Dendritic cell treated with granulocyte-macrophage colony-stimulating factor and Interleukin-4, amounts not matched to agents 40 ng/mL and 50 ng/mL, for 4 days (primary cell): ENCODE measurements around the gene VCL.

Experiments
- H3K27ac Mint-ChIP-seq: one replicate; pipeline ENCODE4 v1.8.0; 2022; ENCODE audit warnings: mild to moderate bottlenecking, mixed read lengths
- H3K27me3 Mint-ChIP-seq: one replicate; pipeline ENCODE4 v1.8.0; 2022; ENCODE audit warnings: mild to moderate bottlenecking, mixed read lengths
- H3K36me3 Mint-ChIP-seq: one replicate; pipeline ENCODE4 v1.8.0; 2022; ENCODE audit warnings: low read depth, mixed read lengths
- H3K4me1 Mint-ChIP-seq: one replicate; pipeline ENCODE4 v1.8.0; 2022; ENCODE audit warnings: low read depth, mixed read lengths
- H3K4me3 Mint-ChIP-seq: one replicate; pipeline ENCODE4 v1.8.0; 2022; ENCODE audit warnings: mild to moderate bottlenecking, moderate library complexity, mixed read lengths
- H3K9me3 Mint-ChIP-seq: one replicate; pipeline ENCODE4 v1.8.0; 2022; ENCODE audit warnings: mixed read lengths
- intact Hi-C: fragments of 100-400 bp; cut with micrococcal nuclease; formaldehyde crosslinking; loops from one replicate; pipeline ENCODE4 v1.15.0; 2022

VCL gene

GRCh38 chr10:74150204-74150989 lies 152.5 kb downstream of the VCL start, which contains the start of gene AP3M1:
Gene AP3M1, minus strand, starts transcription at chr10:74150828. Its CDS starts 12,449 bp downstream, at chr10:74138379.
- Mint-ChIP-seq H3K36me3 (peaks cover 25% of the 10 kb centered on the region), H3K27me3 (no peaks in the 10 kb centered on the region), H3K9me3 (no peaks in the 10 kb centered on the region), H3K4me3 (no peak within 1 kb of the TSS), H3K27ac (no peak within 1 kb of the TSS), H3K4me1 (peaks cover 42% of the 10 kb centered on the region)
- intact Hi-C loops = loop anchor here (5.0 kb wide), 1 partner anchor 77 kb away; no protein-coding TSS in a partner anchor

- no peak within 1 kb of the TSS for H3K4me3 Mint-ChIP-seq
- H3K36me3 Mint-ChIP-seq = peaks cover 20% of the 10 kb centered on the region
- no peaks in the 10 kb centered on the region for H3K9me3 Mint-ChIP-seq
- no peaks in the 10 kb centered on the region for H3K27me3 Mint-ChIP-seq
- intact Hi-C loops = loop anchor here (1.0 to 5.0 kb wide), 2 partner anchors 25 to 76 kb away; no protein-coding TSS in a partner anchor
- no peak within 1 kb of the TSS for H3K27ac Mint-ChIP-seq
- H3K4me1 Mint-ChIP-seq = peaks cover 37% of the 10 kb centered on the region
Observed at GRCh38 chr10:74150990-74151878, 153.3 kb downstream of the VCL start, which contains the start of gene ADK. Gene ADK, plus strand, starts transcription at chr10:74151221. Its CDS starts 58 bp downstream, at chr10:74151279.

GRCh38 chr10:74151879-74152722 lies 154.2 kb downstream of the VCL start:
- H3K36me3 Mint-ChIP-seq = peaks cover 11% of the 10 kb centered on the region
- H3K4me3 Mint-ChIP-seq = no peak overlapping the region
- no peaks in the 10 kb centered on the region for H3K9me3 Mint-ChIP-seq
- intact Hi-C loops = loop anchor here (1.0 to 5.0 kb wide), 2 partner anchors 24 to 75 kb away; no protein-coding TSS in a partner anchor
- H3K27me3 Mint-ChIP-seq = no peaks in the 10 kb centered on the region
- H3K27ac Mint-ChIP-seq = no peak overlapping the region
- H3K4me1 Mint-ChIP-seq = peaks cover 36% of the 10 kb centered on the region

- H3K4me3 Mint-ChIP-seq = no peak overlapping the region
- peaks cover 2% of the 10 kb centered on the region for H3K36me3 Mint-ChIP-seq
- intact Hi-C loops = loop anchor here (5.0 kb wide), 1 partner anchor 74 kb away; no protein-coding TSS in a partner anchor
Observed at GRCh38 chr10:74153123-74153522, 155.2 kb downstream of the VCL start.

GRCh38 chr10:74153676-74154075 lies 155.8 kb downstream of the VCL start:
- H3K4me1 Mint-ChIP-seq = peaks cover 30% of the 10 kb centered on the region
- no peak overlapping the region for H3K27ac Mint-ChIP-seq
- intact Hi-C loops = loop anchor here (5.0 kb wide), 1 partner anchor 74 kb away; no protein-coding TSS in a partner anchor
- no peaks in the 10 kb centered on the region for H3K36me3 Mint-ChIP-seq
- H3K9me3 Mint-ChIP-seq = no peaks in the 10 kb centered on the region
- no peaks in the 10 kb centered on the region for H3K27me3 Mint-ChIP-seq
- H3K4me3 Mint-ChIP-seq = no peak overlapping the region

More at GRCh38 chr10:74153123-74153522, 155.2 kb downstream of the VCL start:
- Mint-ChIP-seq H3K4me1 (peaks cover 32% of the 10 kb centered on the region), H3K27me3 (no peaks in the 10 kb centered on the region), H3K27ac (peak overlapping the region; percentile 17), H3K9me3 (no peaks in the 10 kb centered on the region)

- Mint-ChIP-seq H3K4me1 (peaks cover 30% of the 10 kb centered on the region), H3K27ac (no peak overlapping the region), H3K4me3 (no peak overlapping the region)
Observed at GRCh38 chr10:74156919-74157289, 159.0 kb downstream of the VCL start.

GRCh38 chr10:74160013-74160412 lies 162.1 kb downstream of the VCL start:
- intact Hi-C loops = no loop called here
- Mint-ChIP-seq H3K27me3 (no peaks in the 10 kb centered on the region), H3K9me3 (no peaks in the 10 kb centered on the region)

More at GRCh38 chr10:74156919-74157289, 159.0 kb downstream of the VCL start:
- intact Hi-C loops = no loop called here
- Mint-ChIP-seq H3K27me3 (no peaks in the 10 kb centered on the region), H3K9me3 (no peaks in the 10 kb centered on the region), H3K36me3 (no peaks in the 10 kb centered on the region)

GRCh38 chr10:74163319-74164068 lies 165.6 kb downstream of the VCL start:
- H3K4me1 Mint-ChIP-seq = peaks cover 20% of the 10 kb centered on the region
- H3K4me3 Mint-ChIP-seq = no peak overlapping the region
- H3K36me3 Mint-ChIP-seq = peaks cover 6% of the 10 kb centered on the region
- intact Hi-C loops = no loop called here
- H3K27ac Mint-ChIP-seq = no peak overlapping the region
- no peaks in the 10 kb centered on the region for H3K27me3 Mint-ChIP-seq
- no peaks in the 10 kb centered on the region for H3K9me3 Mint-ChIP-seq

More at GRCh38 chr10:74160013-74160412, 162.1 kb downstream of the VCL start:
- H3K4me3 Mint-ChIP-seq = no peak overlapping the region
- no peak overlapping the region for H3K27ac Mint-ChIP-seq
- H3K36me3 Mint-ChIP-seq = peaks cover 6% of the 10 kb centered on the region
- peaks cover 14% of the 10 kb centered on the region for H3K4me1 Mint-ChIP-seq

GRCh38 chr10:74164716-74165529 lies 167.0 kb downstream of the VCL start:
- intact Hi-C loops = no loop called here
- Mint-ChIP-seq H3K36me3 (peaks cover 6% of the 10 kb centered on the region), H3K4me3 (no peak overlapping the region), H3K27me3 (no peaks in the 10 kb centered on the region), H3K4me1 (peaks cover 27% of the 10 kb centered on the region), H3K27ac (peak overlapping the region; percentile 22), H3K9me3 (no peaks in the 10 kb centered on the region)

GRCh38 chr10:74165530-74165901 lies 167.6 kb downstream of the VCL start:
- intact Hi-C loops = no loop called here
- no peaks in the 10 kb centered on the region for H3K27me3 Mint-ChIP-seq
- peaks cover 27% of the 10 kb centered on the region for H3K4me1 Mint-ChIP-seq
- H3K36me3 Mint-ChIP-seq = peaks cover 6% of the 10 kb centered on the region
- no peaks in the 10 kb centered on the region for H3K9me3 Mint-ChIP-seq
- no peak overlapping the region for H3K4me3 Mint-ChIP-seq
- peak overlapping the region; percentile 79 for H3K27ac Mint-ChIP-seq

GRCh38 chr10:74167443-74167842 lies 169.5 kb downstream of the VCL start:
- no peaks in the 10 kb centered on the region for H3K27me3 Mint-ChIP-seq
- intact Hi-C loops = no loop called here
- no peaks in the 10 kb centered on the region for H3K9me3 Mint-ChIP-seq
- no peak overlapping the region for H3K4me3 Mint-ChIP-seq
- H3K36me3 Mint-ChIP-seq = peaks cover 2% of the 10 kb centered on the region
- peaks cover 35% of the 10 kb centered on the region for H3K4me1 Mint-ChIP-seq
- H3K27ac Mint-ChIP-seq = peak overlapping the region; percentile 93
